ENCODE results near the gene TMEM132A. TPM values are rescaled to one million over a fixed set of nuclear protein-coding genes. Genes with fewer than 3 reads are reported as not detected.

The TMEM132A gene
- total and polyA plus RNA-seq, 8 donors: 8.4 to 142 (median 27.2) TPM

DNA sequence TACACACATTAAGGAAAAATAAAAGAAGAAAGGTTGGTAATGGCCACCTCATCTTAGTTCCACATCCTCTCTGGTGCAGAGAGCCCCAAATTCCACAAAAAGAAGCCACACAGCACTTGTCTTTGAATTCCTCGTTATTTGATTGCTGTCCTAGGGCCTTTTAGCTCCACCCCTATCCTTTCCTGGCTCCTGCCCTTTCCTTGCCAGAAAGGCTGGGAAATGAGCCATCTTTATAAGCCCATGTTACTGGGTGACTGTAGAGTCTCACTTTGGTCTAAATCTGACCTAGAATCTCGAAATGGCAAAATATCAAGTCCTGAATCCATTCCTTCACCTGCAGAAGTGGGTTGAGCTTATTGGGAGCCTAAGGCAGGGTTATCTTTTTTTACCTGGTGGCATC, 4.3 kb upstream of the TMEM132A start:
- H3K4me3 ChIP-seq: no peak overlapping the region
- 34 to 49% (median 47%) methylated on average over 2 of the region's 2 CpGs for WGBS, 5 donors
- no peak for DNase-seq
- H3K27ac ChIP-seq: no peak overlapping the region
- TF ChIP-seq POLR2AphosphoS5 (IDR thresholded peaks at IDR 0.05): no peak
- H3K9me3 ChIP-seq: no peaks in the 10 kb centered on the region
- H3K36me3 ChIP-seq: peaks cover 33 to 43% (median 40%) of the 10 kb centered on the region in 4 donors
- H3K27me3 ChIP-seq: peaks cover 0 to 17% (median 12%) of the 10 kb centered on the region in 3 donors
- H3K4me1 ChIP-seq: peaks cover 34 to 80% (median 73%) of the 10 kb centered on the region in 4 donors
- intact Hi-C loops (cut with DNase I; ENCODE audit: low total_unique reads): loop anchor here (5.0 kb wide), 1 partner anchor 202 kb away; no protein-coding TSS in a partner anchor

DNA sequence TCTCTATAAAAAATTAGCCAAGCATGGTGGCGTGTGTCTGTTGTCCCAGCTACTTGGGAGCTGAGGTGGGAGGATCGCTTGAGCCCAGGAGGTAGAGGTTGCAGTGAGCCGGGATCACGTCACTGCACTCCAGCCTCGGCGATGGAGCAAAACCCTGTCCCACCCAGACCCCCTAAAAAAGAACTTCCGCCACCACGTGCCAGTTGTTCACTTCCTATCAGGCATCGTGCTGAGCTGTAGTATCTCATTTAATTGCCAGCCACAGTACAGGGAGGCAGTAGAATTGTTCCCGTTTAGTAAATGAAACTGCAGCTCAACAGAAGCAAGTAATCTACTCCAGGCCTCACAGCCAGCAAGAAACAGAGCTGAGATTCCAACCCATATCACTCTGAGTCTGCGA, 3.0 kb upstream of the TMEM132A start:
- Histone ChIP-seq H3K9me3 (no peaks in the 10 kb centered on the region), H3K36me3 (peaks cover 33 to 43% (median 40%) of the 10 kb centered on the region in 4 donors), H3K4me1 (peaks cover 25 to 80% (median 71%) of the 10 kb centered on the region in 4 donors), H3K27ac (no peak overlapping the region), H3K27me3 (peaks cover 0 to 25% (median 14%) of the 10 kb centered on the region in 3 donors), H3K4me3 (no peak overlapping the region)
- 93 to 98% (median 94%) methylated on average over 11 of the region's 11 CpGs for WGBS, 5 donors
- TF ChIP-seq, protein P1, sequence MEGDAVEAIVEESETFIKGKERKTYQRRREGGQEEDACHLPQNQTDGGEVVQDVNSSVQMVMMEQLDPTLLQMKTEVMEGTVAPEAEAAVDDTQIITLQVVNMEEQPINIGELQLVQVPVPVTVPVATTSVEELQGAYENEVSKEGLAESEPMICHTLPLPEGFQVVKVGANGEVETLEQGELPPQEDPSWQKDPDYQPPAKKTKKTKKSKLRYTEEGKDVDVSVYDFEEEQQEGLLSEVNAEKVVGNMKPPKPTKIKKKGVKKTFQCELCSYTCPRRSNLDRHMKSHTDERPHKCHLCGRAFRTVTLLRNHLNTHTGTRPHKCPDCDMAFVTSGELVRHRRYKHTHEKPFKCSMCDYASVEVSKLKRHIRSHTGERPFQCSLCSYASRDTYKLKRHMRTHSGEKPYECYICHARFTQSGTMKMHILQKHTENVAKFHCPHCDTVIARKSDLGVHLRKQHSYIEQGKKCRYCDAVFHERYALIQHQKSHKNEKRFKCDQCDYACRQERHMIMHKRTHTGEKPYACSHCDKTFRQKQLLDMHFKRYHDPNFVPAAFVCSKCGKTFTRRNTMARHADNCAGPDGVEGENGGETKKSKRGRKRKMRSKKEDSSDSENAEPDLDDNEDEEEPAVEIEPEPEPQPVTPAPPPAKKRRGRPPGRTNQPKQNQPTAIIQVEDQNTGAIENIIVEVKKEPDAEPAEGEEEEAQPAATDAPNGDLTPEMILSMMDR (IDR thresholded peaks at IDR 0.05): no peak
- TF ChIP-seq POLR2AphosphoS5 (IDR thresholded peaks at IDR 0.05): no peak
- TF ChIP-seq EP300 (IDR thresholded peaks at IDR 0.05): no peak
- TF ChIP-seq POLR2A (IDR thresholded peaks at IDR 0.05): no peak
- no peak for DNase-seq
- intact Hi-C loops (cut with DNase I; ENCODE audit: low total_unique reads): loop anchor here (5.0 kb wide), 1 partner anchor 201 kb away; no protein-coding TSS in a partner anchor

DNA sequence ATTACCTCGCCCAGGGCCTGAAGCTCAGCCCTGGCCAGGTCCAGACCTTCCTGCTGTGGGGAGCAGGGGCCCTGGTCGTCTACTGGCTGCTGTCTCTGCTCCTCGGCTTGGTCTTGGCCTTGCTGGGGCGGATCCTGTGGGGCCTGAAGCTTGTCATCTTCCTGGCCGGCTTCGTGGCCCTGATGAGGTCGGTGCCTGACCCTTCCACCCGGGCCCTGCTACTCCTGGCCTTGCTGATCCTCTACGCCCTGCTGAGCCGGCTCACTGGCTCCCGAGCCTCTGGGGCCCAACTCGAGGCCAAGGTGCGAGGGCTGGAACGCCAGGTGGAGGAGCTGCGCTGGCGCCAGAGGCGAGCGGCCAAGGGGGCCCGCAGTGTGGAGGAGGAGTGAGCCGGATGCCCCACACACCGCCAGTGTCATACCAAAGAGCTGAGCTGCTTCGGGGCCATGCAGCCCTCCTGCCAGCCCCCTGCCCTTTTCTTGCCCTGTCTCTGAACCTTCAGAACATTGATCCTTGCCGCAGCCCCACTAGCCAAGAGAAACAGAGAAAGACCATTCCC, 2.4 kb upstream of the TMEM132A start:
- no peak for DNase-seq
- peaks cover 20 to 74% (median 66%) of the 10 kb centered on the region in 4 donors for H3K4me1 ChIP-seq
- no peak for TF ChIP-seq POLR2AphosphoS5 (IDR thresholded peaks at IDR 0.05)
- TF ChIP-seq POLR2A (IDR thresholded peaks at IDR 0.05): no peak
- TF ChIP-seq, protein P1 (IDR thresholded peaks at IDR 0.05): no peak
- TF ChIP-seq EP300 (IDR thresholded peaks at IDR 0.05): no peak
- H3K9me3 ChIP-seq: no peaks in the 10 kb centered on the region
- no peak overlapping the region for H3K27ac ChIP-seq
- H3K4me3 ChIP-seq: no peak overlapping the region
- intact Hi-C loops (cut with DNase I; ENCODE audit: low total_unique reads): loop anchor here (5.0 kb wide), 1 partner anchor 200 kb away; no protein-coding TSS in a partner anchor
- WGBS, 5 donors: 72 to 94% (median 87%) methylated on average over 16 to 23 of the region's 23 CpGs
- peaks cover 0 to 25% (median 14%) of the 10 kb centered on the region in 3 donors for H3K27me3 ChIP-seq
- peaks cover 33 to 43% (median 40%) of the 10 kb centered on the region in 4 donors for H3K36me3 ChIP-seq

DNA sequence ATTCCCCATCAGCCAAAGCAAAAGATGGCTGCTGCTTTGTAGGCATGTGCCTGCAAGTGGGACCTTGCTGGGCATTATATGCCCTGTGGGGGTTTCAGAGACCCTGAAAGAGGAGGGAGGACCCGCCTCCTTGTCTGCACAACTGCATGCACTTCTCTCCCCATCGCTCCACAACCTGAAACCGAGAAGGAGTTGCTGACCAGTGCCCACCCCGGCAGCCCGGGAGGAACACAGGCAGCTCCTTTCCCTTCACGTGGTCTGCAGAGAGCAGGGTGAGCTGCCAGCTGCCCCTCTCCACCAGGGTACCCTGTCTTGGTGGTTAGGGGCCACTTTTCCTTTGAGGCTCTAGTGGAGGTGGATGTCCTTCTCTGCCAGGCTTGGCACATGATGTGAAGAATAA, 1.4 kb upstream of the TMEM132A start:
- WGBS, 5 donors: 56 to 81% (median 57%) methylated on average over 6 of the region's 6 CpGs
- DNase-seq: no peak
- intact Hi-C loops (cut with DNase I; ENCODE audit: low total_unique reads): loop anchor here (5.0 kb wide), 1 partner anchor 199 kb away; no protein-coding TSS in a partner anchor
- Histone ChIP-seq H3K4me1 (peaks cover 18 to 72% (median 65%) of the 10 kb centered on the region in 4 donors), H3K27me3 (peaks cover 0 to 25% (median 14%) of the 10 kb centered on the region in 3 donors), H3K36me3 (peaks cover 33 to 43% (median 40%) of the 10 kb centered on the region in 4 donors), H3K27ac (no peak overlapping the region), H3K9me3 (no peaks in the 10 kb centered on the region), H3K4me3 (no peak overlapping the region)
- TF ChIP-seq POLR2AphosphoS5 (IDR thresholded peaks at IDR 0.05): no peak
- TF ChIP-seq, protein P1 (IDR thresholded peaks at IDR 0.05): no peak
- no peak for TF ChIP-seq POLR2A (IDR thresholded peaks at IDR 0.05)
- TF ChIP-seq EP300 (IDR thresholded peaks at IDR 0.05): no peak

DNA sequence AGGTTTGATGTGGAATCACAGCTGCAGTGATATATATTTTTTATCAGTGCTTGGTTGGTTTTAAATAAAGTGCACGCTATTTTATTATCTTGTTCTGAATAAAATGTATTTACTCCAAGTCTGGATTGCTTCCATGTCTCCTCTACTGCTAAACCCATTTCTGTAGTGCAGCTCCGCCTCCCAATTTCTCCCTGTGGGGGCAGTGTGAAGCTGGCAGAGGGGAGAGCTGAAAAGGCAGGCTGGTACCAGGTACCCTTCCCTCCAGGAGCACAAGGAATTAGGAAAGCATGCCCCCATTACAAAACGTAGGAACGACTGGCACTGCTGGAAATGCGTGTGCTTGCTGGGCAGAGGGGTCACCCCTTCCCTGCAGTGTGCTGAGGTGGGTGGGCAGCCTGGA, 934 bp upstream of the TMEM132A start:
- Histone ChIP-seq H3K9me3 (no peaks in the 10 kb centered on the region), H3K27ac (peak overlapping the region in 2 of 5 donors; percentile 16 to 74), H3K36me3 (peaks cover 33 to 43% (median 40%) of the 10 kb centered on the region in 4 donors), H3K27me3 (peaks cover 0 to 25% (median 14%) of the 10 kb centered on the region in 3 donors), H3K4me3 (peak overlapping the region in 1 of 4 donors; percentile 61), H3K4me1 (peaks cover 18 to 69% (median 64%) of the 10 kb centered on the region in 4 donors)
- no peak for TF ChIP-seq EP300 (IDR thresholded peaks at IDR 0.05)
- WGBS, 5 donors: 34 to 65% (median 47%) methylated on average over 5 of the region's 5 CpGs
- intact Hi-C loops (cut with DNase I; ENCODE audit: low total_unique reads): loop anchor here (5.0 kb wide), 1 partner anchor 199 kb away; no protein-coding TSS in a partner anchor
- DNase-seq: no peak

Measured in stomach (tissue), 9 donors.